Transverse colon (tissue), 4 donors: ENCODE measurements around the gene TDO2.

Source experiments
- CTCF ChIP-seq, 5 experiments: fragments of 200-600 bp in 3 of 5; fragments of 450-650 bp in 2 of 5; sonication (generic) in 3 of 5; IDR thresholded peaks; 1 replicate in 2 of 5; 2 replicates in 3 of 5; pipeline ENCODE4 v1.5.1; 2016 to 2017; ENCODE audit warnings: antibody characterized with exemption in 5 of 5, inconsistent platforms in 3 of 5, mild to moderate bottlenecking in 2 of 5, moderate library complexity in 1 of 5
- EP300 ChIP-seq: sonication (generic); formaldehyde crosslinking; IDR thresholded peaks from one replicate; pipeline ENCODE4 v1.6.1; 2017; ENCODE audit warnings: antibody characterized with exemption, low read depth
- POLR2A ChIP-seq: fragments of 450-650 bp; IDR thresholded peaks from one replicate; pipeline ENCODE4 v1.6.1; 2016; ENCODE audit warnings: antibody characterized with exemption, mild to moderate bottlenecking, moderate library complexity
- POLR2AphosphoS5 ChIP-seq, 3 donors: sonication (generic); formaldehyde crosslinking; IDR thresholded peaks; one replicate each; pipeline ENCODE4 v1.6.1; 2016; ENCODE audit warnings: antibody characterized with exemption in 3 of 3

GRCh38 chr4:155881555-155881954 lies 21.9 kb upstream of the TDO2 start:
- TF ChIP-seq CTCF (IDR thresholded peaks at IDR 0.05) (no peak), POLR2AphosphoS5 (IDR thresholded peaks at IDR 0.05) (no peak), POLR2A (no peak), EP300 (no peak)
